Upper lobe of left lung (tissue), 6 donors: ENCODE measurements around the gene MYOD1. TPM values are rescaled to one million over a fixed set of nuclear protein-coding genes. Genes with fewer than 3 reads are reported as not detected.

Experiments
- ATAC-seq, 2 donors: fragments of 200-7000 bp; cut with Tn5 transposase; one replicate each; pipeline ENCODE4 v1.9.1; 2022; ENCODE audit warnings: mild to moderate bottlenecking in 2 of 2, moderate library complexity in 2 of 2; ENCODE audit not compliant: low FRiP score in 2 of 2
- DNase-seq, 2 donors: peaks; one replicate each; pipeline ENCODE4 v3.0.0-alpha.2; 2019 to 2020
- H3K27ac ChIP-seq, 4 donors: fragments of 200-600 bp; sonication (generic); one replicate each; pipeline ENCODE4 v1.5.1; 2016 to 2019
- H3K27me3 ChIP-seq, 4 donors: fragments of 200-600 bp; sonication (generic); one replicate each; pipeline ENCODE4 v1.5.1; 2017 to 2019
- H3K36me3 ChIP-seq, 4 donors: fragments of 200-600 bp; sonication (generic); one replicate each; pipeline ENCODE4 v1.5.1; 2016 to 2019
- H3K4me1 ChIP-seq, 4 donors: fragments of 200-600 bp; sonication (generic); one replicate each; pipeline ENCODE4 v1.5.1; 2018 to 2019
- H3K4me3 ChIP-seq, 4 donors: fragments of 200-600 bp; sonication (generic); one replicate each; pipeline ENCODE4 v1.5.1; 2017 to 2019; ENCODE audit warnings: mild to moderate bottlenecking in 2 of 4, moderate library complexity in 1 of 4
- H3K9me3 ChIP-seq, 4 donors: fragments of 200-600 bp; sonication (generic); one replicate each; pipeline ENCODE4 v1.5.1; 2018 to 2019
- CTCF ChIP-seq, 6 experiments: fragments of 450-650 bp in 4 of 6; fragments of 200-600 bp in 2 of 6; sonication (generic) in 2 of 6; IDR thresholded peaks; one replicate each; pipeline ENCODE4 v1.5.1; 2016 to 2019; ENCODE audit warnings: antibody characterized with exemption in 6 of 6
- EP300 ChIP-seq, 4 donors: sonication (generic); formaldehyde crosslinking; IDR thresholded peaks; one replicate each; pipeline ENCODE4 v1.5.1; 2017; ENCODE audit warnings: antibody characterized with exemption in 4 of 4, control low read depth in 2 of 4
- POLR2A ChIP-seq, 4 donors: fragments of 450-650 bp; IDR thresholded peaks; one replicate each; pipeline ENCODE4 v1.5.1; 2016 to 2017; ENCODE audit warnings: antibody characterized with exemption in 4 of 4, mild to moderate bottlenecking in 2 of 4
- POLR2AphosphoS5 ChIP-seq, 2 donors: sonication (generic); formaldehyde crosslinking; IDR thresholded peaks; one replicate each; pipeline ENCODE4 v1.5.1; 2017; ENCODE audit warnings: antibody characterized with exemption in 2 of 2
- whole genome bisulfite sequencing, 2 donors: methylation state at CpG; one replicate each; pipeline ENCODE4 v1.1.5; 2017 to 2018; 5-methylcytosine and 5-hydroxymethylcytosine counted together
- total RNA-seq, 6 donors: library from RNA; depleted of rRNA in 4 of 6; stranded (reverse); fragments of >200 nt in 4 of 6; gene quantifications; one replicate each; pipeline versions ENCODE4 v1.1.0 to v1.2.1, GENCODE V29; 2016 to 2021
- donor health status: DM: no; HTN: no; CAD: no; lungs with moderate emphysema.
- donor health status: DM: no; HTN: yes; CAD: no; lungs with severe emphysema.

The MYOD1 gene
- total RNA-seq, 6 donors from 2014 or later, result not detected

DNA sequence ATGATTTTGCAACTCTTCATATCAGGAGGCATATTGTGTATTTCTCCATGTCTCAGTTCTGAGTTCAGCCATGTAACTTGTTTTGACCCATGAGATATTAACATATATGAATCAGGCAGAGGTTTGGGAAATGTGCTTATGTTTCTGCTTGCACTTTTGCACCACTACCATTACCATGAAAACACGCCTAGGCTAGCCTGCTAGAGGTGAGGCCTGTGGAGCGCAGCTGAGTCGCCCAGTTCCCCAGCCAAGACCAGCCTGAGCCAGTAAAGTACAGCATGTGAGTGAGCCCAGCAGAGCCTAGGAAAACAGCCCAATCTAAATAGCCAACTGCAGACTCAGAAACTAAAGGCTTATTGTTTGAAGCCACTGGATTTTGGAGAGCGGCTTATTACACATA, 18.4 kb upstream of the MYOD1 start:
- Histone ChIP-seq H3K27ac (no peak overlapping the region), H3K4me3 (no peak overlapping the region), H3K4me1 (peaks cover 0 to under 1% (median 0%) of the 10 kb centered on the region in 4 donors), H3K9me3 (peaks cover 0 to 6% (median 2%) of the 10 kb centered on the region in 4 donors), H3K27me3 (peaks cover 0 to 4% (median under 1%) of the 10 kb centered on the region in 4 donors), H3K36me3 (no peaks in the 10 kb centered on the region)
- no peak for TF ChIP-seq POLR2AphosphoS5 (IDR thresholded peaks at IDR 0.05)
- 92 to 93% methylated on average over 4 of the region's 4 CpGs for WGBS, 2 donors
- DNase-seq, result no peak
- ATAC-seq, result no peak

- 70 to 78% methylated on average over 5 of the region's 5 CpGs for WGBS, 2 donors
- no peak overlapping the region for H3K4me3 ChIP-seq
- no peak for DNase-seq
- ATAC-seq, result no peak
- no peaks in the 10 kb centered on the region for H3K27me3 ChIP-seq
- no peaks in the 10 kb centered on the region for H3K4me1 ChIP-seq
- no peaks in the 10 kb centered on the region for H3K36me3 ChIP-seq
- H3K9me3 ChIP-seq, result peaks cover 0 to 6% (median 2%) of the 10 kb centered on the region in 4 donors
- no peak overlapping the region for H3K27ac ChIP-seq
- TF ChIP-seq POLR2A (IDR thresholded peaks at IDR 0.05) (no peak), CTCF (IDR thresholded peaks at IDR 0.05) (no peak), POLR2AphosphoS5 (IDR thresholded peaks at IDR 0.05) (no peak), EP300 (IDR thresholded peaks at IDR 0.05) (no peak)
Measured at GRCh38 chr11:17702876-17703275, 16.5 kb upstream of the MYOD1 start.

GRCh38 chr11:17703951-17704350, 15.4 kb upstream of the MYOD1 start:
- no peaks in the 10 kb centered on the region for H3K36me3 ChIP-seq
- no peaks in the 10 kb centered on the region for H3K27me3 ChIP-seq
- no peak overlapping the region for H3K27ac ChIP-seq
- H3K4me1 ChIP-seq, result no peaks in the 10 kb centered on the region
- H3K9me3 ChIP-seq, result peaks cover 0 to 6% (median 2%) of the 10 kb centered on the region in 4 donors
- DNase-seq (no peak), ATAC-seq (no peak)
- WGBS, 2 donors, result 80 to 86% methylated on average over 2 of the region's 2 CpGs
- no peak overlapping the region for H3K4me3 ChIP-seq
- TF ChIP-seq CTCF (IDR thresholded peaks at IDR 0.05) (no peak), POLR2A (IDR thresholded peaks at IDR 0.05) (no peak), POLR2AphosphoS5 (IDR thresholded peaks at IDR 0.05) (no peak), EP300 (IDR thresholded peaks at IDR 0.05) (no peak)

DNA sequence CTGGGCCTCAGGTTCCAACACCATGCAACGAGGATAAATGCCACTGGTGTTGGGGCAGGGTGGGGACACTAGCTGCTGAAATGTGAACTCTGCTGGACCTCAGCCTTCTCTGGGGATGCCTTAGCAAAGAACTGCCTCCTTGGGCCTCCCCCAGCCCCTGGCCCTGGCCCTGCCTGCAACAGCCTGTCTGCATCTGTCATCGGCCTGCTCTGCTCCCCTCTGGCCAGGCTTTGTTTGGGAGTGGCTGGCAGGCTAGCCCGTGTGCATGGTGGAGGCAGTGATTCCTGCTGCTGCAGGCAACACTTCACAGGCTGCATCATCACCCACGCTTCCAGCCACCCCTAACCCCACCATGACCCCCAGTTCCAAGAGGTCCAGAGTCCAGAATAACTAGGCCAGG, 11.5 kb upstream of the MYOD1 start:
- 40 to 46% methylated on average over 2 to 4 of the region's 4 CpGs for WGBS, 2 donors
- H3K4me3 ChIP-seq, result no peak overlapping the region

GRCh38 chr11:17711836-17712235, 7.5 kb upstream of the MYOD1 start:
- no peak for TF ChIP-seq CTCF (IDR thresholded peaks at IDR 0.05)
- no peak for TF ChIP-seq POLR2A (IDR thresholded peaks at IDR 0.05)
- no peak for TF ChIP-seq POLR2AphosphoS5 (IDR thresholded peaks at IDR 0.05)
- TF ChIP-seq EP300 (IDR thresholded peaks at IDR 0.05), result no peak
- Histone ChIP-seq H3K4me3 (no peak overlapping the region), H3K27me3 (no peaks in the 10 kb centered on the region), H3K27ac (no peak overlapping the region), H3K9me3 (no peaks in the 10 kb centered on the region), H3K4me1 (no peaks in the 10 kb centered on the region), H3K36me3 (no peaks in the 10 kb centered on the region)
- WGBS, 2 donors, result 22 to 33% methylated on average over 2 to 4 of the region's 4 CpGs
- ATAC-seq (no peak), DNase-seq (no peak)

More for the DNA sequence above, 11.5 kb upstream of the MYOD1 start:
- DNase-seq (no peak), ATAC-seq (no peak)
- no peak for TF ChIP-seq POLR2A (IDR thresholded peaks at IDR 0.05)
- no peak for TF ChIP-seq CTCF (IDR thresholded peaks at IDR 0.05)
- TF ChIP-seq POLR2AphosphoS5 (IDR thresholded peaks at IDR 0.05), result no peak
- no peak for TF ChIP-seq EP300 (IDR thresholded peaks at IDR 0.05)
- Histone ChIP-seq H3K27ac (no peak overlapping the region), H3K27me3 (no peaks in the 10 kb centered on the region), H3K36me3 (no peaks in the 10 kb centered on the region), H3K4me1 (no peaks in the 10 kb centered on the region), H3K9me3 (peaks cover 0 to 6% (median 2%) of the 10 kb centered on the region in 4 donors)
